Epithelial cell of umbilical artery (primary cell): ENCODE measurements around the gene PMS2. TPM values are rescaled to one million over a fixed set of nuclear protein-coding genes. Genes with fewer than 3 reads are reported as not detected.

Experiments used
- total RNA-seq: library from RNA; depleted of rRNA; stranded (reverse); fragments of >200 nt; gene quantifications from 2 replicates; pipeline ENCODE4 v1.2.3, GENCODE V29; 2014

Gene PMS2, protein sequence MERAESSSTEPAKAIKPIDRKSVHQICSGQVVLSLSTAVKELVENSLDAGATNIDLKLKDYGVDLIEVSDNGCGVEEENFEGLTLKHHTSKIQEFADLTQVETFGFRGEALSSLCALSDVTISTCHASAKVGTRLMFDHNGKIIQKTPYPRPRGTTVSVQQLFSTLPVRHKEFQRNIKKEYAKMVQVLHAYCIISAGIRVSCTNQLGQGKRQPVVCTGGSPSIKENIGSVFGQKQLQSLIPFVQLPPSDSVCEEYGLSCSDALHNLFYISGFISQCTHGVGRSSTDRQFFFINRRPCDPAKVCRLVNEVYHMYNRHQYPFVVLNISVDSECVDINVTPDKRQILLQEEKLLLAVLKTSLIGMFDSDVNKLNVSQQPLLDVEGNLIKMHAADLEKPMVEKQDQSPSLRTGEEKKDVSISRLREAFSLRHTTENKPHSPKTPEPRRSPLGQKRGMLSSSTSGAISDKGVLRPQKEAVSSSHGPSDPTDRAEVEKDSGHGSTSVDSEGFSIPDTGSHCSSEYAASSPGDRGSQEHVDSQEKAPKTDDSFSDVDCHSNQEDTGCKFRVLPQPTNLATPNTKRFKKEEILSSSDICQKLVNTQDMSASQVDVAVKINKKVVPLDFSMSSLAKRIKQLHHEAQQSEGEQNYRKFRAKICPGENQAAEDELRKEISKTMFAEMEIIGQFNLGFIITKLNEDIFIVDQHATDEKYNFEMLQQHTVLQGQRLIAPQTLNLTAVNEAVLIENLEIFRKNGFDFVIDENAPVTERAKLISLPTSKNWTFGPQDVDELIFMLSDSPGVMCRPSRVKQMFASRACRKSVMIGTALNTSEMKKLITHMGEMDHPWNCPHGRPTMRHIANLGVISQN
- 16.6 and 23.4 TPM in 2 replicates for total RNA-seq

GRCh38 chr7:6008668-6009611, at the start of gene PMS2, which contains the start of gene AIMP2:
PMS2 (minus strand) TSS chr7:6009049; CDS start chr7:6009019, 30 bp downstream.
AIMP2 (plus strand) TSS chr7:6009272; CDS start chr7:6009364, 92 bp downstream.

DNA sequence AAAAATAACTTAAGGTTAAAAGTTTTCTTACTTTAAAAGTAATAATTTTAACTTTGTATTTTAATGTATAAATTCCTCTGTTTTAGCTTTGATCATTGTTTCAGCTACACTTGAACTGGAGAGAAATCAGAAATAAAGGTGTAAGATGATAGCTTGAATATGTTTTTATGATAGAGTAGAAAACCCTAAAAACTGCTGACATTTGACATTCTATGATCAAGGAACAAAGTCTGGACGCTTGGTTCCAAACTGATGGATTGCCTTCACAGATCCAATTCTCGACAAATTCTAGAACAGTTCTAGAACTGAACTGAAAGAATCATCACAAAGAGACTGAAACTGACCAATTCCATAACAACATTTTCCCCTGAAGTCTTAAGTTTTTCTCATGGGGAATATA, 22.1 kb upstream of the PMS2 start, which contains the start of gene ANKRD61:
Gene ANKRD61, plus strand, starts transcription at position 389 of the 400 bp plus-strand sequence. Its CDS starts 0 bp downstream, at position 389.

DNA sequence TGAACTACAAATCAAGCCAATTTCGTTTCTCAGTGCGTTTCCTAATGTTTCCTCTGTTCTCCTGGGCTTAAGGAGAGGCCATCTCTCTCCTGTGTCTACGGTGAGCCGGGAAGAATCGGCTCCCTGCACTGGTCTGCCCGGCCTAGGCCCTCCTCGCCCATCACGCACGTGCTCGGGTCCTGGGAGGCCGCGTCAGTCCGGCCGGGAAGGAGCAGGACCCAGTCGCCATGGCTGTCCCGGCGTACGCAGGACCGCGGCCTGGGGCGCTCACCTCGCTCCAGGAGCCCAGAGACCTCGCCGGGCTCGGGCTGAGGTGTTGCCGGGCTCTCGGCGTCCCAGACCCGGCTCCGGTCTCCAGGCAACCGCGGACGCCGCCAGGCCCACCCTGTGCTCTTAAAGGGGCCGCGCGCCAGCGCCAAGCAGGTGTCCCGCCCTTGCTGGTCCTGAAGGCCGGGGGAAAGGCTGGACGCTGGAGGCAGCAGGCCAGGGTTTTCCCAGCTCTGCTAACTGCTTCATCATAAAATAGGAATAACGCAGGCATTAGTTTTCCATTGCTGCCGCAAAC, 38.4 kb downstream of the PMS2 start, which contains the start of gene RSPH10B:
Gene RSPH10B, minus strand, starts transcription at position 343 of the 565 bp plus-strand sequence. CDS start 3,573 bp downstream, outside the sequence.

Other genes with a start within 250 kb of the PMS2 start
- 27.1 and 28.6 TPM in 2 replicates for gene RNF216, start 227.4 kb downstream of the PMS2 start, total RNA-seq
- gene OCM, start 128.3 kb downstream of the PMS2 start, total RNA-seq: not detected in 2 replicates
- gene CCZ1, start 110.3 kb downstream of the PMS2 start, total RNA-seq: 76.3 and 84.3 TPM in 2 replicates
- gene RSPH10B, start 38.4 kb downstream of the PMS2 start, total RNA-seq: 0.15 TPM in 1 of 2 replicates, not detected in the other
- 72.6 and 89.0 TPM in 2 replicates for gene AIMP2, start 223 bp upstream of the PMS2 start, total RNA-seq
- 0.32 TPM in 1 of 2 replicates, not detected in the other for gene ANKRD61, start 22.3 kb upstream of the PMS2 start, total RNA-seq
- 45.1 and 80.9 TPM in 2 replicates for gene EIF2AK1, start 50.1 kb upstream of the PMS2 start, total RNA-seq
- 2.9 and 3.2 TPM in 2 replicates for gene USP42, start 95.9 kb upstream of the PMS2 start, total RNA-seq